Activated CD4-positive, alpha-beta memory T cell treated with anti-CD3 and anti-CD28 coated beads for 36 hours (primary cell): ENCODE measurements around the gene TNFSF9. TPM values are rescaled to one million over a fixed set of nuclear protein-coding genes. Genes with fewer than 3 reads are reported as not detected.
A peak's percentile ranks its signal among the peaks of the same experiment; 100 is the strongest.

Experiments used
- CTCF ChIA-PET: fragments of 350-600 bp; sonication (Branson Sonifier 250); formaldehyde crosslinking; loops from one replicate; lab custom pipeline; 2021; ENCODE audit warnings: antibody characterized with exemption, inconsistent platforms; lab: Charles Lee
- POLR2A ChIA-PET: fragments of 350-600 bp; sonication (Branson Sonifier 250); formaldehyde crosslinking; loops from one replicate; lab custom pipeline; 2021; ENCODE audit warnings: antibody characterized with exemption; lab: Charles Lee
- DNase-seq: peaks from one replicate; pipeline ENCODE4 v3.0.0-alpha.2; 2020
- H3K27ac Mint-ChIP-seq: one replicate; pipeline ENCODE4 v1.8.0; 2021; ENCODE audit warnings: mixed read lengths
- H3K27me3 Mint-ChIP-seq: one replicate; pipeline ENCODE4 v1.8.0; 2021; ENCODE audit warnings: mixed read lengths
- H3K36me3 Mint-ChIP-seq: one replicate; pipeline ENCODE4 v1.8.0; 2021; ENCODE audit warnings: mixed read lengths
- H3K4me1 Mint-ChIP-seq: one replicate; pipeline ENCODE4 v1.8.0; 2021; ENCODE audit warnings: low read depth, mixed read lengths
- H3K4me3 Mint-ChIP-seq: one replicate; pipeline ENCODE4 v1.8.0; 2021; ENCODE audit warnings: mild to moderate bottlenecking, mixed read lengths
- H3K9me3 Mint-ChIP-seq: one replicate; pipeline ENCODE4 v1.8.0; 2021; ENCODE audit warnings: mixed read lengths
- intact Hi-C: fragments of 100-400 bp; cut with micrococcal nuclease; formaldehyde crosslinking; loops from one replicate; pipeline ENCODE4 v1.15.1; 2023
- total RNA-seq, 2 experiments: library from RNA; stranded (reverse); gene quantifications; one replicate each; pipeline ENCODE4 v1.2.3, GENCODE V29; 2021

TNFSF9 gene
- total RNA-seq, 2 experiments from 2014 or later: 1.2 to 1.4 TPM

DNA sequence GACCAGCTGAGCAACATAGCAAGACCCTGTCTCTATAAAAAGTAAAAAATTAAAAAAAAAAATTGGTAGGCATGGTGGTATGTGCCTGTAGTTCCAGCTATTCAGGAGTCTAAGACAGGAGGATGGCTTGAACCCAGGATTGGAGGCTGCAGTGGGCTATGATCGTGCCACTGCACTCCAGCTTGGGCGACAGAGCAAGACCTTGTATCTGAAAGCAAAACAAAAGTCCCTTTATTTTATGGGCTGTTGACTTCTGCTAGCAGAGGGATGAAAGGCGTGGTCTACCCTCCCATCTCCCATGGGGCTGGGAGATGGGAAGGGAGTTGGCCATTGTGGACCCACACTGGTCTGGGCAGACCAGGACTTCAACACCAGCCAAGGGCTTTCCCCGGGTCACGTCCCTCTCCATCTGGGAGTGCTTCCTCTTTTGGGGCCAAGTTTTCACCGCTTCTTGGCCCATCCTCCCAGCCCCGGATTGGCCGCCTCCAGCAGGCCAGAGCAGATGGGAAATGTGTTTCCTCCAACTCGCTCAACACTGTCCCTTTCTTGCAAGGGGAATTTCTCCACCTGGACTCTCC, 2.2 kb upstream of the TNFSF9 start:
- no peaks in the 10 kb centered on the region for H3K36me3 Mint-ChIP-seq
- H3K27me3 Mint-ChIP-seq: peaks cover 16% of the 10 kb centered on the region
- DNase-seq: no peak
- CTCF ChIA-PET: interaction anchor here (1.1 to 1.5 kb wide), 2 partner anchors 12 to 105 kb away, joined by 3 read pairs; no protein-coding TSS in a partner anchor
- intact Hi-C loops: no loop called here
- H3K4me3 Mint-ChIP-seq: no peak overlapping the region
- H3K27ac Mint-ChIP-seq: no peak overlapping the region
- H3K4me1 Mint-ChIP-seq: peaks cover 27% of the 10 kb centered on the region
- POLR2A ChIA-PET: no interaction called here
- H3K9me3 Mint-ChIP-seq: no peaks in the 10 kb centered on the region

DNA sequence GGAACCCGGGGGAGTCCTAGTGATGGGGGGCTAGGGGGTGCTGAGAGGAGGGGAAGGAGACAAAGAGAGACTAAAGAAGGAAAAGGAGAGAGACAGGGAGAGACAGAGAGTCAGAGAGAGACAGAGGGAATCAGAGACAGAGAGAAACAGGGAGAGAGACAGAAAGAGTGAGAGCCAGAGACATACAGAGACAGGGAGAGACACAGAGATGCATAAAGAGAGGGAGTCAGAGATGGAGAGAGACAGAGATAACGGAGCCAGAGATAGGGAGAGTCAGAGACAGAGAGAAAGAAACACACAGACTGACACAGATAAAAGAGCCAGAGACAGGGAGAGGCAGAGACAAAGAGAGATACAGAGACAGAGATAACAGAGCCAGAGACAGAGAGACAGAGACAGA, 1.5 kb upstream of the TNFSF9 start:
- intact Hi-C loops: no loop called here
- Mint-ChIP-seq H3K27me3 (peaks cover 19% of the 10 kb centered on the region), H3K9me3 (no peaks in the 10 kb centered on the region), H3K4me3 (no peak overlapping the region), H3K27ac (no peak overlapping the region), H3K36me3 (no peaks in the 10 kb centered on the region), H3K4me1 (peaks cover 27% of the 10 kb centered on the region)
- no peak for DNase-seq
- CTCF ChIA-PET: interaction anchor here (1.1 kb wide), 1 partner anchor 104 kb away, joined by 3 read pairs; no protein-coding TSS in a partner anchor
- POLR2A ChIA-PET: no interaction called here

DNA sequence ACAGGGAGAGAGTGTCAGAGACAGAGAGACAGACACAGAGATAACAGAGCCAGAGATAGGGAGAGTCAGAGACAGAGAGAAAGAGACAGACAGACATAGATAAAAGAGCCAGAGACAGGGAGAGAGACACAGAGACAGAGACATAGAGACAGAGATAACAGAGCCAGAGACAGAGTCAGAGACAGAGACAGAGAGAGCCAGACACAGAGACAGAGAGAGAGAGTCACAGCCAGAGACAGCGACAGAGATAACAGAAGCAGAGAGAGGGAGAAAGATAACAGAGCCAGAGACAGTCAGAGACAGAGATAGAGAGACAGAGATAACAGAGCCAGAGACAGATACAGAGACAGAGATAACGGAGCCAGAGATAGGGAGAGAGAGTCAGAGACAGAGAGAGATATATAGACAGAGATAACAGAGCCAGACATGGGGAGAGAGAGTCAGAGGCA, 865 bp upstream of the TNFSF9 start:
- H3K9me3 Mint-ChIP-seq: no peaks in the 10 kb centered on the region
- H3K4me1 Mint-ChIP-seq: peaks cover 27% of the 10 kb centered on the region
- peak overlapping the region; percentile 40 for H3K27ac Mint-ChIP-seq
- peak overlapping the region; percentile 78 for H3K4me3 Mint-ChIP-seq
- DNase-seq: no peak
- ChIA-PET CTCF (no interaction called here), POLR2A (no interaction called here)
- no peaks in the 10 kb centered on the region for H3K36me3 Mint-ChIP-seq
- intact Hi-C loops: loop anchor here (5.0 kb wide), 1 partner anchor 62 kb away; the partner anchor contains the start of gene CD70
- H3K27me3 Mint-ChIP-seq: peaks cover 23% of the 10 kb centered on the region

DNA sequence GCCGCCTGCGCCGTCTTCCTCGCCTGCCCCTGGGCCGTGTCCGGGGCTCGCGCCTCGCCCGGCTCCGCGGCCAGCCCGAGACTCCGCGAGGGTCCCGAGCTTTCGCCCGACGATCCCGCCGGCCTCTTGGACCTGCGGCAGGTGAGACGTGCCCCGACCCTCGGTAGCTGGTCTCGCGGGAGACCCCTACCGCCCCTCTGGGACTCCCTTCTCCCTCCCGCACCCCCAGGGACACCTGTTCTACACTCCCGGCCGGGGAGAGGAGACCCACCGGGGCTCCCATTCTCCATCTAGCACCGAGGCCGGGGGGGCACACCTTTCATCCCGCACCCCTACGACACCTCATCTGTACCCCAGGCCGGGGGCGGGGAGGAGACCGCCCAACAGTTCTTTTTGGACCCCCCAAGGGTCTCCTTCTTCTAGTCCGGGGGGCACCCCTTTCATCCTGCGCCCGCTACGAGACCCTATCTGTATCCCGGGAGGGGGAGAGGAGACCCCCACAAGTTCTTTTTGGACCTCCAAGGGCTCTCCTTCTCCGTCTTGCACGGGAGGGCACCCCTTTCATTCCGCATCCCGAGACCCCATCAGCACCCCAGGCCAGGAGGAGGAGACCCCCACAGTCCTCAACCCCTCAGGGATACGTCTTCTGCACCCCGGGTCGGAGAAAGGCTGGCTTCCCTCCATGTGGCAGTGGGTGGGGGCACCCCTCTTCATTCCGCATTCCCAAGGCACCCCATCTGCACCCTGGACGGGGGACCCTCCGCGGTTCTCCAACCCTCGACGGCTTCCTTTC, 533 bp downstream of the TNFSF9 start:
- peak overlapping the region; percentile 78 for H3K4me3 Mint-ChIP-seq
- no peak overlapping the region for H3K27ac Mint-ChIP-seq
- peaks cover 35% of the 10 kb centered on the region for H3K4me1 Mint-ChIP-seq
- H3K36me3 Mint-ChIP-seq: peaks cover 3% of the 10 kb centered on the region
- ChIA-PET POLR2A (no interaction called here), CTCF (interaction anchor here (0.7 to 1.1 kb wide), 2 partner anchors 15 to 102 kb away, joined by 3 to 4 read pairs; no protein-coding TSS in a partner anchor)
- H3K9me3 Mint-ChIP-seq: no peaks in the 10 kb centered on the region
- intact Hi-C loops: loop anchor here (5.0 kb wide), 1 partner anchor 61 kb away; the partner anchor contains the start of gene CD70
- peaks cover 24% of the 10 kb centered on the region for H3K27me3 Mint-ChIP-seq
- DNase-seq: no peak

- peaks cover 24% of the 10 kb centered on the region for H3K27me3 Mint-ChIP-seq
- peaks cover 3% of the 10 kb centered on the region for H3K36me3 Mint-ChIP-seq
- H3K4me3 Mint-ChIP-seq: peak overlapping the region; percentile 78
- no peak for DNase-seq
- CTCF ChIA-PET: interaction anchor here (0.5 to 1.1 kb wide), 2 partner anchors 15 to 30 kb away, joined by 4 read pairs; no protein-coding TSS in a partner anchor
- intact Hi-C loops: loop anchor here (5.0 kb wide), 1 partner anchor 60 kb away; the partner anchor contains the start of gene CD70
- H3K27ac Mint-ChIP-seq: no peak overlapping the region
- no peaks in the 10 kb centered on the region for H3K9me3 Mint-ChIP-seq
- peaks cover 38% of the 10 kb centered on the region for H3K4me1 Mint-ChIP-seq
- POLR2A ChIA-PET: no interaction called here
These were observed 1.1 kb downstream of the TNFSF9 start for GRCh38 chr19:6531956-6532243.

- Mint-ChIP-seq H3K36me3 (peaks cover 3% of the 10 kb centered on the region), H3K4me1 (peaks cover 41% of the 10 kb centered on the region), H3K4me3 (peak overlapping the region; percentile 78), H3K27ac (no peak overlapping the region), H3K27me3 (peaks cover 24% of the 10 kb centered on the region), H3K9me3 (no peaks in the 10 kb centered on the region)
- peak; percentile 43 for DNase-seq
- ChIA-PET POLR2A (no interaction called here), CTCF (interaction anchor here (0.5 to 1.1 kb wide), 2 partner anchors 16 to 30 kb away, joined by 4 read pairs; no protein-coding TSS in a partner anchor)
- intact Hi-C loops: loop anchor here (5.0 kb wide), 1 partner anchor 60 kb away; the partner anchor contains the start of gene CD70
These were observed 1.6 kb downstream of the TNFSF9 start for GRCh38 chr19:6532244-6532999.

GRCh38 chr19:6533000-6533328, 2.1 kb downstream of the TNFSF9 start:
- ChIA-PET POLR2A (no interaction called here), CTCF (no interaction called here)
- intact Hi-C loops: loop anchor here (5.0 kb wide), 1 partner anchor 59 kb away; the partner anchor contains the start of gene CD70
- Mint-ChIP-seq H3K4me1 (peaks cover 41% of the 10 kb centered on the region), H3K27ac (no peak overlapping the region), H3K4me3 (peak overlapping the region; percentile 78), H3K9me3 (no peaks in the 10 kb centered on the region), H3K36me3 (peaks cover 3% of the 10 kb centered on the region), H3K27me3 (peaks cover 24% of the 10 kb centered on the region)
- no peak for DNase-seq

DNA sequence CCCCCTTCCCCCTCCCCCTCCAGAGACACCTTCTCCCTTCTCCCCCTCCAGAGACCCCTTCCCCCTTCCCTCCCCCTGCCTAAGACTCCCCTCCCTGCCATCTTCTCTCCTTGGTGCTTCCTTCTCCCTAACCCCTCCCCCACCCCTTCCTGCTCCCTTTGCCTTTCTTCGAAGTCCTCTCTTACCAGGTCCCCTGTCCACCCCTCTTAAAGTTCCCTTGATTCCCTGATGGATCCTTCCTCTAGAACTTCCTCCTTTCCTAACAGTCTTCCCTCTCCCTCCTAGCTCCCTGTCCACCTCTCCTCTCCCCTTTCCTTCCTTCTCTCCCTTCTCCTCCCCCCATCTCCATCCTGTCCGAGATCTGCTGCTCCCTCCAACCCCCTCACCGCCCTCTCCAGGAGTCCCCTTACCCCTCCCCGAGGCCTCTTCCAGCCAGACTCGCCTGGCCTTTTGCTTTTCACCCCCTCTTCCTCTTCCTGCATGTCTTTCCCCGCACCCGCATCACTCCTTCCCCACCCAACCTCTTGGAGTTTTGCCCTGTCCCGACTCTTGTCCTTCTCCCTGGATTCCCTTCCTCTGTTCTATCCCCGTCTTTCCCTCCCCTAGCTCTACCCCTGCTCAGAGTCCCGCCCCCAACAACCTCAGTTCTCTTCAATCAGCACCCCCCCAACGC, 3.1 kb downstream of the TNFSF9 start:
- H3K4me3 Mint-ChIP-seq: no peak overlapping the region
- H3K27me3 Mint-ChIP-seq: peaks cover 24% of the 10 kb centered on the region
- ChIA-PET CTCF (interaction anchor here (1.9 kb wide), 1 partner anchor 430 kb away, joined by 3 read pairs; no protein-coding TSS in a partner anchor), POLR2A (no interaction called here)
- H3K27ac Mint-ChIP-seq: no peak overlapping the region
- intact Hi-C loops: loop anchor here (5.0 kb wide), 1 partner anchor 58 kb away; the partner anchor contains the start of gene CD70
- no peaks in the 10 kb centered on the region for H3K9me3 Mint-ChIP-seq
- DNase-seq: no peak
- peaks cover 41% of the 10 kb centered on the region for H3K4me1 Mint-ChIP-seq
- peaks cover 3% of the 10 kb centered on the region for H3K36me3 Mint-ChIP-seq

- ChIA-PET CTCF (interaction anchor here (1.9 kb wide), 1 partner anchor 429 kb away, joined by 3 read pairs; no protein-coding TSS in a partner anchor), POLR2A (no interaction called here)
- Mint-ChIP-seq H3K36me3 (peaks cover 3% of the 10 kb centered on the region), H3K27me3 (peaks cover 24% of the 10 kb centered on the region), H3K4me1 (peaks cover 41% of the 10 kb centered on the region), H3K4me3 (no peak overlapping the region), H3K27ac (no peak overlapping the region), H3K9me3 (no peaks in the 10 kb centered on the region)
- DNase-seq: no peak
- intact Hi-C loops: loop anchor here (5.0 kb wide), 1 partner anchor 58 kb away; the partner anchor contains the start of gene CD70
These were observed 3.7 kb downstream of the TNFSF9 start for GRCh38 chr19:6534451-6535093.

- intact Hi-C loops: no loop called here
- ChIA-PET POLR2A (interaction anchor here (0.5 kb wide), 1 partner anchor 58 kb away, joined by 4 read pairs; no protein-coding TSS in a partner anchor), CTCF (interaction anchor here (0.5 to 1.9 kb wide), 3 partner anchors 19 to 812 kb away, joined by 3 to 4 read pairs (median 4); no protein-coding TSS in a partner anchor)
- Mint-ChIP-seq H3K36me3 (peaks cover 3% of the 10 kb centered on the region), H3K4me1 (peaks cover 31% of the 10 kb centered on the region), H3K27ac (peak overlapping the region; percentile 69), H3K9me3 (no peaks in the 10 kb centered on the region), H3K4me3 (no peak overlapping the region), H3K27me3 (peaks cover 23% of the 10 kb centered on the region)
- no peak for DNase-seq
These were observed 4.8 kb downstream of the TNFSF9 start for GRCh38 chr19:6535558-6536137.
